HFFc6 (cell line): ENCODE data around the gene ELOA. TPM values are rescaled to one million over a fixed set of nuclear protein-coding genes. Genes with fewer than 3 reads are reported as not detected.

Experiments
- DNase-seq: peaks from one replicate; pipeline ENCODE4 v3.0.0-alpha.2; 2018
- H3K27ac Mint-ChIP-seq: 2 replicates; pipeline ENCODE4 v1.8.0; 2020; ENCODE audit warnings: mild to moderate bottlenecking, mixed read lengths
- H3K27me3 Mint-ChIP-seq: 2 replicates; pipeline ENCODE4 v1.8.0; 2021; ENCODE audit warnings: mild to moderate bottlenecking, moderate library complexity, mixed read lengths; ENCODE audit not compliant: insufficient read depth
- H3K36me3 Mint-ChIP-seq: 2 replicates; pipeline ENCODE4 v1.8.0; 2021; ENCODE audit warnings: low read depth, mixed read lengths
- H3K4me1 Mint-ChIP-seq: 2 replicates; pipeline ENCODE4 v1.8.0; 2020; ENCODE audit warnings: low read depth, mixed read lengths
- H3K4me3 Mint-ChIP-seq: 2 replicates; pipeline ENCODE4 v1.8.0; 2020; ENCODE audit warnings: mild to moderate bottlenecking, moderate library complexity, mixed read lengths
- H3K9me3 Mint-ChIP-seq: 2 replicates; pipeline ENCODE4 v1.8.0; 2020; ENCODE audit warnings: mild to moderate bottlenecking, mixed read lengths
- total RNA-seq, 6 experiments: library from RNA; stranded (reverse); fragmentation: NEBNext Ultra II Directional; extraction: Animal tissue kit (Norgen Biotek cat#: 25700); gene quantifications; 2 replicates in 1 of 6; 3 replicates in 5 of 6; pipeline ENCODE4 v1.2.3, GENCODE V29; 2021
- TF ChIP-seq, protein P1 (sequence below): fragments of 200-600 bp; sonication (generic); IDR thresholded peaks from 2 replicates; pipeline ENCODE4 v1.5.0; 2021; ENCODE audit warnings: antibody characterized with exemption, mild to moderate bottlenecking

Gene ELOA
- total RNA-seq, 6 experiments from 2014 or later: 55.5 to 72.6 (median 59.9) TPM

DNA sequence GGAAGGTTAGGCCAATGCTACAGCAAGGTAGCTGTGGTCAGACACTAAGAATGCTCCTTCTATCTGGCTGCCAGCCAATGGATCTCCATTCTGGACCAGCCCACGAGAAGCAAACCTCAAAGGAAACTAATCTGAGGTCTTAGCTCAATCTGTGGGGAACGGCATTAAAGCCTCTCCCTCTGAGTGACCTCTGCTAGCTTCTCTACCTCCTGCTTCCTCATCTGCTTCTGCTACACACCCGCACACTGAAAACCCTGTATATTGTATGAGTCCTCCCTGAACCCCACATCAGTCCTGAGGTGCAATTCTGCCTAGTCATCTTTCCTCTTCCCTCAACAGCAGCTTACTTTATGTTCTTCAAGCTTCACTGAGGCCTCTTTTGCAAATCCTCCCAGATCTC lies 64.2 kb downstream of the ELOA start:
- Mint-ChIP-seq H3K4me3 (no peak overlapping the region), H3K27ac (no peak overlapping the region)

GRCh38 chr1:23809751-23810171 lies 66.5 kb downstream of the ELOA start:
- Mint-ChIP-seq H3K27ac (no peak overlapping the region), H3K9me3 (no peaks in the 10 kb centered on the region), H3K36me3 (no peaks in the 10 kb centered on the region), H3K27me3 (peaks cover 1% of the 10 kb centered on the region; the same call in 1 of the 2 replicates), H3K4me3 (no peak overlapping the region), H3K4me1 (peaks cover 13% of the 10 kb centered on the region; the same call in 1 of the 2 replicates)
- peak; percentile 38 for DNase-seq
- TF ChIP-seq, protein P1, sequence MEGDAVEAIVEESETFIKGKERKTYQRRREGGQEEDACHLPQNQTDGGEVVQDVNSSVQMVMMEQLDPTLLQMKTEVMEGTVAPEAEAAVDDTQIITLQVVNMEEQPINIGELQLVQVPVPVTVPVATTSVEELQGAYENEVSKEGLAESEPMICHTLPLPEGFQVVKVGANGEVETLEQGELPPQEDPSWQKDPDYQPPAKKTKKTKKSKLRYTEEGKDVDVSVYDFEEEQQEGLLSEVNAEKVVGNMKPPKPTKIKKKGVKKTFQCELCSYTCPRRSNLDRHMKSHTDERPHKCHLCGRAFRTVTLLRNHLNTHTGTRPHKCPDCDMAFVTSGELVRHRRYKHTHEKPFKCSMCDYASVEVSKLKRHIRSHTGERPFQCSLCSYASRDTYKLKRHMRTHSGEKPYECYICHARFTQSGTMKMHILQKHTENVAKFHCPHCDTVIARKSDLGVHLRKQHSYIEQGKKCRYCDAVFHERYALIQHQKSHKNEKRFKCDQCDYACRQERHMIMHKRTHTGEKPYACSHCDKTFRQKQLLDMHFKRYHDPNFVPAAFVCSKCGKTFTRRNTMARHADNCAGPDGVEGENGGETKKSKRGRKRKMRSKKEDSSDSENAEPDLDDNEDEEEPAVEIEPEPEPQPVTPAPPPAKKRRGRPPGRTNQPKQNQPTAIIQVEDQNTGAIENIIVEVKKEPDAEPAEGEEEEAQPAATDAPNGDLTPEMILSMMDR: peak; percentile 82

More for the DNA sequence above, 64.2 kb downstream of the ELOA start:
- Mint-ChIP-seq H3K27me3 (peaks cover 1% of the 10 kb centered on the region), H3K36me3 (no peaks in the 10 kb centered on the region), H3K9me3 (no peaks in the 10 kb centered on the region), H3K4me1 (peaks cover 13% of the 10 kb centered on the region; the same call in 1 of the 2 replicates)
- DNase-seq: no peak
- TF ChIP-seq, protein P1: no peak

DNA sequence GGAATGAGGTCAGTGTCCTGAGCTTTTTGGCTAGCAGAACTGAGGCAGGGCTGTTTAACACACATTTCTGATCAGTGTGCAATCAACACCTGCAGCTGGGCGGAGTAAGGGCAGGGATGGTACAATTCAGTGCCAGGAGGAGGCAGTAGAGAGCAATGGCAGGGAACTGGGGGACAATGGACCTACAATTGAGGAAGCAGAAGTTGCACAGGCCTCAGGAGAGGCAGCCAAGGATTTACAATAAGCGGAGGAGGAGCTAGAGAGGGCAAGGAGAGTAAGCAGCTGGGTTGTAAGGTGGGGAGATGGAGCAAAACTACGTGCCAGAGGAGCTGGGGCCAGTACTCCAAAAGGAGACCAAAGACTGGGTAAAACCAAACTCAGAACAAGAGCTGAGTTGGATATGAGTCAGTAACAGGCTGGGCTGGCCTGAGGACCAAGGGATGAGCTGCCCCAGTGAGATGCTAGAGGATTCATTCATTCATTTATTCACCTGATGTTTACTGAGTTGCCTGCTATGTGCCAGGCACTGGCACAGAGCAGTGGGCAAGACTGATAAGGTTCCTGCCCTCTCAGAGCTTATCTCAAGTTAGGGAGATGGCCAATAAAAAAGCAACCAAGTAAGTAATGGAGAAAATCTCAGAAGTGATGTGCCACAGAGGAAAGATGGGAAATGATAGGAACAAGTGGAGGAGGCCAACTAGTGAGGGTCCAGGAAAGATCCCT lies 67.7 kb downstream of the ELOA start:
- H3K4me1 Mint-ChIP-seq: peaks cover 13% of the 10 kb centered on the region; the same call in 1 of the 2 replicates
- H3K36me3 Mint-ChIP-seq: no peaks in the 10 kb centered on the region
- no peaks in the 10 kb centered on the region for H3K9me3 Mint-ChIP-seq
- no peak overlapping the region for H3K4me3 Mint-ChIP-seq
- peak overlapping the region; percentile 10 for H3K27ac Mint-ChIP-seq
- no peak for DNase-seq
- H3K27me3 Mint-ChIP-seq: no peaks in the 10 kb centered on the region
- TF ChIP-seq, protein P1: peak; percentile 87

Other genes starting within 250 kb of the ELOA start
- gene E2F2, start 212.2 kb upstream of the ELOA start, total RNA-seq: 1 to 10 TPM in 5 of 6 experiments, under 1 TPM in 1; 0.83 to 2.1 (median 1.9) TPM
- gene ID3, start 184.0 kb upstream of the ELOA start, total RNA-seq: 100 to 1,000 TPM; 560 to 690 (median 604) TPM
- gene RPL11, start 51.7 kb upstream of the ELOA start, total RNA-seq: 1,000 to 10,000 TPM in 3 of 6 experiments, 100 to 1,000 TPM in 3; 866 to 1,109 (median 1,001) TPM
- gene PITHD1, start 34.9 kb downstream of the ELOA start, total RNA-seq: 10 to 100 TPM; 41.8 to 45.7 (median 44.8) TPM
- gene LYPLA2, start 47.7 kb downstream of the ELOA start, total RNA-seq: 10 to 100 TPM; 55.7 to 65.0 (median 59.8) TPM
- gene GALE, start 57.3 kb downstream of the ELOA start, total RNA-seq: 10 to 100 TPM; 30.9 to 34.6 (median 33.5) TPM
- gene HMGCL, start 82.0 kb downstream of the ELOA start, total RNA-seq: 10 to 100 TPM; 20.2 to 22.9 (median 21.7) TPM
- gene FUCA1, start 124.8 kb downstream of the ELOA start, total RNA-seq: 1 to 10 TPM; 4.1 to 6.7 (median 5.8) TPM
- gene CNR2, start 169.9 kb downstream of the ELOA start, total RNA-seq: not detected
- 10 to 100 TPM; 59.5 to 76.4 (median 64.0) TPM for gene PNRC2, start 216.4 kb downstream of the ELOA start, total RNA-seq
- 100 to 1,000 TPM in 1 of 6 experiments, 10 to 100 TPM in 5; 84.5 to 100 (median 94.8) TPM for gene SRSF10, start 236.9 kb downstream of the ELOA start, total RNA-seq